NK-92 treated with Interleukin-12 subunit alpha and Interleukin-12 subunit beta, amount 100 ng/mL, for 24 hours (cell line): Measurements from ENCODE around the gene SLC25A1.

Experiments
- DNase-seq: peaks from one replicate; lab custom pipeline; 2025; lab: John Stamatoyannopoulos, UW

Gene SLC25A1

GRCh38 chr22:19137384-19138216, 40.9 kb downstream of the SLC25A1 start:
- DNase-seq = no peak

GRCh38 chr22:19136915-19137314, 41.6 kb downstream of the SLC25A1 start:
- no peak for DNase-seq

- DNase-seq = no peak
Measured at GRCh38 chr22:19134874-19135273, 43.7 kb downstream of the SLC25A1 start.

GRCh38 chr22:19134176-19134831, 44.2 kb downstream of the SLC25A1 start:
- DNase-seq = no peak

GRCh38 chr22:19133561-19133960, 45.0 kb downstream of the SLC25A1 start:
- DNase-seq = no peak

GRCh38 chr22:19132693-19133400, 45.7 kb downstream of the SLC25A1 start:
- DNase-seq = no peak

- no peak for DNase-seq
Measured at GRCh38 chr22:19132153-19132552, 46.4 kb downstream of the SLC25A1 start.

GRCh38 chr22:19131685-19132015, 46.9 kb downstream of the SLC25A1 start:
- no peak for DNase-seq

GRCh38 chr22:19130959-19131684, 47.4 kb downstream of the SLC25A1 start, which contains the start of gene TSSK2:
TSS of gene TSSK2 (plus strand) at chr22:19131308. CDS start at chr22:19131400, 92 bp downstream.
- DNase-seq = no peak

- DNase-seq = no peak
Measured at GRCh38 chr22:19129871-19130270, 48.7 kb downstream of the SLC25A1 start.

GRCh38 chr22:19128946-19129727, 49.4 kb downstream of the SLC25A1 start:
- DNase-seq = no peak

- no peak for DNase-seq
Measured at GRCh38 chr22:19128009-19128401, 50.5 kb downstream of the SLC25A1 start.

GRCh38 chr22:19127329-19128008, 51.1 kb downstream of the SLC25A1 start:
- DNase-seq = no peak

- DNase-seq = no peak
Measured at GRCh38 chr22:19126309-19127273, 51.9 kb downstream of the SLC25A1 start.
